GM21786 (cell line): Measurements from ENCODE around the gene LRCH3.

Experiments
- ATAC-seq: cut with Tn5 transposase; IDR thresholded peaks from one replicate; pipeline ENCODE4 v1.9.1; 2021; ENCODE audit not compliant: unreplicated experiment

The LRCH3 gene

DNA sequence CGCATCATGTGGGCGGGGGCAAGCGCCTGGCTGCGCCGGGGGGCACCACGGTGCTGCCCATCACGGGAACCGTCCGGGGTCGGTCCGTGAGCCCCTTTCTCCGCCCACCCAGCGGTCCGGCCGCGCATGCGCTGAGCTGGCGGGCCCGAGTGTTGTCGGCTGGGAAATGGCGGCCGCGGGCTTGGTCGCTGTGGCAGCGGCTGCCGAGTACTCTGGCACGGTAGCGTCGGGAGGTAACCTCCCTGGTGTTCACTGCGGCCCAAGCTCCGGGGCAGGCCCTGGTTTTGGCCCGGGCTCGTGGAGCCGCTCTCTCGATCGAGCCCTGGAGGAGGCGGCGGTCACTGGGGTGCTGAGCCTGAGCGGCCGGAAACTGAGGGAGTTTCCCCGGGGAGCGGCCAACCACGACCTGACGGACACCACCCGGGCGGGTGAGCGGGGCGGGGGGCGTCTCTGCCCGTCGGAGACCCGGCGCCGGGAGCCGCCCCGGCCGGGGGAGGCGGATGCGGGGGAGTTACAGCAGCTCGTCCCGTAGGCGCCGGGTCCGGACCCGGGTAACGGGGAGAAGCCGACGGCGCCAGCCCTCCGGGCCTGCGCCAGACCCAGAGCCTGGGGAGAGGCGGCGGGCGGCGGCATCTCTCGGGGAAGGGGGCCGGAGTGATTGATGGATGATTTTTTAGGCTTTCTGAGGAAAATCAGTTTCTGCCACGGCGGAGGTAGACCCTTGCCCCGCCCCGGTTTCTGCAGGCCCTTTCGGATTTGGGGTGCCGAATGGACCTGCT is at the start of gene LRCH3:
TSS of gene LRCH3 (plus strand) at position 142 of the 779 bp plus-strand sequence. CDS start at position 167, 25 bp downstream.
- ATAC-seq = peak; percentile 74

- no peak for ATAC-seq
Observed at GRCh38 chr3:197742787-197743186, 48.3 kb upstream of the LRCH3 start.

- no peak for ATAC-seq
Observed at GRCh38 chr3:197746209-197746608, 44.8 kb upstream of the LRCH3 start.

GRCh38 chr3:197746801-197747237 is 44.2 kb upstream of the LRCH3 start:
- ATAC-seq = no peak

GRCh38 chr3:197748597-197749314 is 42.3 kb upstream of the LRCH3 start:
- ATAC-seq = no peak

- ATAC-seq = peak; percentile 24
Observed at GRCh38 chr3:197749315-197749600, 41.8 kb upstream of the LRCH3 start.

DNA sequence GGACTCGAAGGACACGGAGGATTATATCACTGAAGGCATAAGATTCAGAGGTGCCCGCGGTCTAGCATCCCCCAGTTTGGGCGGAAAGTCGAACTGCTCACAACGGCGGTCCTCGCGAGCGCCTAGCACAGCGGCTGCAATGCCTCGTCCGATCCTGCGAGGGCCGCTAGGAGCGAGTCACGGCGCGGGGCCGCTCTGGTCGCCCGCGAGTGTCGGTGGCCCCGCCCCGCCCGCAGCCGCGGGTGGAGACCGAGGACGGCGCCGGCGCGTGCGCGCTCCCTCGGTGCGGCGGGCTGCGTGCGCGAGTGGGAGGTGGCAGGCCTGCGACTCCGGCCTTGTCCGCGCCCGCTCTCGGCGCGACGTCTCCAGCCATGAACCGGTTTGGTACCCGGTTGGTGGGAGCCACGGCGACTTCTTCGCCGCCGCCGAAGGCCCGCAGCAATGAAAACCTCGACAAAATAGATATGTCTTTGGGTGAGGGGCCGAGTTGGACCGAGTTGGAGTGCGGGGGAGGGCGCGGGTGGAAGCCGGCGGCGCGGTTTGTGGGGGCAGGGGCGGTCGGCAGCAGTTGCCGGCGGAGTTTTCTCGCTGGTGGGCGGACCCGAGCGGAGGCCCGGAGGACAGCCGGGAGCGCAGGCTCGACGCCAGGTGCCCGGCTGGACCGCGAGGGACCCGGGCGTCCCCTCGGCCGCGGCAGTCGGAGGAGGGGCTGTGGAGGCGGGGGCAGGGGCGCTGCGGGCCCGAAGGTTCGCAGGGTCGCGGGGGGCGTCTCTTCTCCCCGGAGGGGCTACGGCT is 41.3 kb upstream of the LRCH3 start, which contains the start of gene FYTTD1:
TSS of gene FYTTD1 (plus strand) at position 283 of the 795 bp plus-strand sequence. CDS start at position 372, 89 bp downstream.
- ATAC-seq = peak; percentile 71

DNA sequence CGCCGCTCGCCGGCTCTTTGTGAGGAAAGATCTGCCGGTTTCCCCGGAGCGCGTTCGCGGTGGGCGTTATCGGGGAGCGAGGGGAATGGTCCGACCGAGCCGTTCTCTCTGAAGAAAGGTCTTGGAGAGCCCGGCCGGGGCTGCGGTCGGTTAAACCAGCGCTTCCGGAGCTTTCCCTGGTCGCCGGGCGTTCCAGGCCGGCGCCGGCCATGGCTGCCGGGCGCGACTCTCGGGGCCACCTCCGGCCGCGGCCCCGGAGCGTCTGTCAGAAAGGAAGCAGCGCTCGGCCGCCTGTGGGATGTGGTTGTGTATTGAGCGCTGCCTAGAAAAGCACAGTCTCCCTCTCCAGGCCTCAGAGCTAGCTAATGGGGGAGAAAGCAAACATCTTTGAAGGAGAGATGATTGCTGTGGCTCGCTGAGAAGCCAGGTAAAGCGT is 40.6 kb upstream of the LRCH3 start:
- ATAC-seq = peak; percentile 41

GRCh38 chr3:197750858-197751737 is 40.0 kb upstream of the LRCH3 start:
- no peak for ATAC-seq

DNA sequence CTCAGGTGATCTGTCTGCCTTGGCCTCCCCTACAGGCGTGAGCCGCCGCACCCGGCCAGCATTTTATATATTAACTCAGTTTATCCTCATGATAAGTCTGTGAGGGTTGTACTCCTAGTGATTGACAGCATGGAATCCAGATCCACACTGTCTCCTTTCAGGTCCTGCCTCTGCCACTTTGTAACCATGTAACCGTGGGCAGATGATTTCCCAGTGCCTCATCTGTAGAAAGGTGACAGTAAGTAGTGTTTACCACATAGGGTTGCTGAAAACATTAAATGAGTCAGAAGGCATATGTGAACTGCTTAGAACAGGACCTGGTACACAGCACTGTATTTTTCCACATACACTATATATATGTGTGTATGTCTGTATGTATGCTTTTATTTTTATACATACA is 38.9 kb upstream of the LRCH3 start:
- ATAC-seq = no peak

DNA sequence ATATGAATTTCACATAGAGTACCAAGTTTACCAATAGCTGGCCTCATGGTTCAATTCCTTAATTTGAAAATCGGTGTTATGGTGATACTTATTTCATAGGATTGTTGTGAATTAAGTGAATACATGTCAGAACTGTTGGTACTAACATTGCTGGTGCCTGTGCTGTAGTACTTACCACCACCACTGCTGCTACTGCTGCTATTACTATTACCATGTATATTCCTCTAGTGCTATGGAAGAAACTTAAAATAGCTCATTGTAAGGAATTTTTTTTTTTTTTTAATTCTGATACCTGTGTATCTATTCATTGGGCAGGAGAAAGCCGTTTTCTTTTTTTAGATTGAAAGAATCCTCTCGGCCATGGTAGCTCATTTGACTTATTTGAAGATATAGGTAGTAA is 37.8 kb upstream of the LRCH3 start:
- no peak for ATAC-seq

DNA sequence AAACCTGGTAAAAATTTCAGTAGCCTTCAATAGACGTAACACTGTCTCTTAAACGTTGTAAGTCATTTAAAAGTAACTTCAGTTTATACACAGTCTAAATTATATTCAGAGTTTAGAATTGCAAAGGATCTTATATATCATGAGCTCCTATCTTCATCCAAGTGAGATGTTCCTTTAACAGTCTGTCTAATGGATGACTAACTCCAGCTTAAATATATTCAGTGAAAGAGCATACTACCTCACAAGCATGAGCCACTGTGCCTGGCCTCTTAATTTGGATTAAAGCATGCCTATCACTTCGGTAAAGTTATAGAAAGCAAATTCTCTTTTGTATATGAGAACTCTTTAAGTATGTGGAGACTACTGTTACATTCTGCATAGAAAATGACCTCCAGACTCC is 34.4 kb upstream of the LRCH3 start:
- no peak for ATAC-seq

GRCh38 chr3:197758512-197758911 is 32.5 kb upstream of the LRCH3 start:
- no peak for ATAC-seq

GRCh38 chr3:197761784-197762183 is 29.3 kb upstream of the LRCH3 start:
- ATAC-seq = no peak

GRCh38 chr3:197775317-197775716 is 15.7 kb upstream of the LRCH3 start:
- no peak for ATAC-seq

DNA sequence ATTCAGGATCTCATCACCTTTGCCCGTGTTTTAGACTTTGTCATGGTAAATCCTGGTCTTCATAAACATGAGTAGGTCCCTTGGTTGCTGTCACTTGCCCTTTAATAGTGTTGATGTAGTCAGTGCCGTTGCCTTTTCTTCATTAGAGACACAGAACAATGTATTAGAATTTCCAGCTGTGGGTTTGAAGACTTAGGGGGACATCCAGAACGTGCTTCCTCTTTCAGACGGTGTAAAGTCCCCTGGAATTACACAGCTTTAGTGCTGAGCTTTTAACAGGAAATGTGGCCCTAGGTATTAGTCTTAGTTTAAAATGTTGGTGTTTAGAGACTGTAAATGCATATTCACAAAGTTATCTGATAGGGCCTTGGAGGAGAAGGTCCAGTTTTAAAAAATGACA is 8.8 kb upstream of the LRCH3 start:
- ATAC-seq = peak; percentile 60

DNA sequence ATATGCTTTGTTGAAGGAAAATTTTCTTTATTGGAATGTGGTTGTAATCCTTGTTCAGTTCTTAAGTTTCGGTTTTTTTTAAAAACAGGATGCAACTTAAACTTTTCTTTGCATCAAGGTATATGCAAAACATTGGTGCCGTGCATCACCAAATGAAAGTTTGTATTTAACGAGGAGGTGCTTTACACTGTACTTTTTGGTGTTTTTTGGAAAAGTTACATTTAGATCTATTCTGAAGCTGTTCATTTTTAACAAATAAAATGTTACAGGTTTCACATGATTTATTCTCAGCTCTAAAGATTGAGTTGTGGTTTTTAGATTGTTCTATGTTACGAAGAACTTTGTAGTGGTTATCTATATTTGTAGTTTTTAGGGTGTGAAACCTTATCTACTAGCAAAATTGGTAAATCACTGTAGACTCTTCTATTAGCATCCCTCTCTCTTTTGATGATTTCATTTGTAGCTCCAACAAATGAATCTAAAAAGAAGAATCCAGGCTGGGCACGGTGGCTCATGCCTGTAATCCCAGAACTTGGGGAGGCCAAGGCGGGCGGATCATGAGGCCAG is 7.0 kb upstream of the LRCH3 start:
- ATAC-seq = no peak

- no peak for ATAC-seq
Observed at GRCh38 chr3:197787412-197787811, 3.6 kb upstream of the LRCH3 start.

DNA sequence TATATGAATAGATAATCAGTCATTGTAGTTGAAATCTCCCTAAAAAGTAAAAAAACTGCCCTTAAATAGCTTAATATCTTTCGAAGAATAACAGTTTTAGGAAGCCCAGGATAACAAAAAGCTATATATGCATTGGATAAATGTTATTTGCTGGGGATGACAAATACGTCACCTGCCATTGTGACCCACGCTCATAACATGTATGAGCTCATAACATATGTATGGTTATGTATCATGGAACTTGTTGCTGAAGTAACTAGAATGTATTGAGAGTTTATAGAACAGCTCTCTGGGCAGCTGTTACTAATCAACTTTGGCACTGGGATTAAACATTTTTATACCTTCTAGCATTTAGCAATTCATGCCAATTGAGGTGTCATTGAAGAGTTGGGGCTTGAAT is 1.7 kb upstream of the LRCH3 start:
- no peak for ATAC-seq

- ATAC-seq = no peak
Observed at GRCh38 chr3:197790033-197790432, 1.0 kb upstream of the LRCH3 start.
